ENCODE data around the gene SSB. TPM values are rescaled to one million over a fixed set of nuclear protein-coding genes. Genes with fewer than 3 reads are reported as not detected.

SSB gene
- total RNA-seq, 1 experiment from 2014 or later, result 119 TPM

- H3K27ac ChIP-seq (ENCODE audit: low read length), result no peak overlapping the region
- intact Hi-C loops (cut with micrococcal nuclease; ENCODE audit: unreplicated experiment), result no loop called here
- TF ChIP-seq, protein P1, sequence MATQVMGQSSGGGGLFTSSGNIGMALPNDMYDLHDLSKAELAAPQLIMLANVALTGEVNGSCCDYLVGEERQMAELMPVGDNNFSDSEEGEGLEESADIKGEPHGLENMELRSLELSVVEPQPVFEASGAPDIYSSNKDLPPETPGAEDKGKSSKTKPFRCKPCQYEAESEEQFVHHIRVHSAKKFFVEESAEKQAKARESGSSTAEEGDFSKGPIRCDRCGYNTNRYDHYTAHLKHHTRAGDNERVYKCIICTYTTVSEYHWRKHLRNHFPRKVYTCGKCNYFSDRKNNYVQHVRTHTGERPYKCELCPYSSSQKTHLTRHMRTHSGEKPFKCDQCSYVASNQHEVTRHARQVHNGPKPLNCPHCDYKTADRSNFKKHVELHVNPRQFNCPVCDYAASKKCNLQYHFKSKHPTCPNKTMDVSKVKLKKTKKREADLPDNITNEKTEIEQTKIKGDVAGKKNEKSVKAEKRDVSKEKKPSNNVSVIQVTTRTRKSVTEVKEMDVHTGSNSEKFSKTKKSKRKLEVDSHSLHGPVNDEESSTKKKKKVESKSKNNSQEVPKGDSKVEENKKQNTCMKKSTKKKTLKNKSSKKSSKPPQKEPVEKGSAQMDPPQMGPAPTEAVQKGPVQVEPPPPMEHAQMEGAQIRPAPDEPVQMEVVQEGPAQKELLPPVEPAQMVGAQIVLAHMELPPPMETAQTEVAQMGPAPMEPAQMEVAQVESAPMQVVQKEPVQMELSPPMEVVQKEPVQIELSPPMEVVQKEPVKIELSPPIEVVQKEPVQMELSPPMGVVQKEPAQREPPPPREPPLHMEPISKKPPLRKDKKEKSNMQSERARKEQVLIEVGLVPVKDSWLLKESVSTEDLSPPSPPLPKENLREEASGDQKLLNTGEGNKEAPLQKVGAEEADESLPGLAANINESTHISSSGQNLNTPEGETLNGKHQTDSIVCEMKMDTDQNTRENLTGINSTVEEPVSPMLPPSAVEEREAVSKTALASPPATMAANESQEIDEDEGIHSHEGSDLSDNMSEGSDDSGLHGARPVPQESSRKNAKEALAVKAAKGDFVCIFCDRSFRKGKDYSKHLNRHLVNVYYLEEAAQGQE (IDR thresholded peaks at IDR 0.05; ENCODE audit: insufficient read depth in 1 of 2, low read depth in 2 of 2, low read length in 1 of 2), result no peak
- no peak for TF ChIP-seq POLR2AphosphoS5 (IDR thresholded peaks at IDR 0.05; ENCODE audit: low read depth, low read length)
- TF ChIP-seq SIN3A (IDR thresholded peaks at IDR 0.05; ENCODE audit: borderline replicate concordance, insufficient read depth, low read depth, low read length), result no peak
- TF ChIP-seq TCF7L2 (IDR thresholded peaks at IDR 0.05; ENCODE audit: low read depth, low read length), result no peak
- TF ChIP-seq, protein P2, sequence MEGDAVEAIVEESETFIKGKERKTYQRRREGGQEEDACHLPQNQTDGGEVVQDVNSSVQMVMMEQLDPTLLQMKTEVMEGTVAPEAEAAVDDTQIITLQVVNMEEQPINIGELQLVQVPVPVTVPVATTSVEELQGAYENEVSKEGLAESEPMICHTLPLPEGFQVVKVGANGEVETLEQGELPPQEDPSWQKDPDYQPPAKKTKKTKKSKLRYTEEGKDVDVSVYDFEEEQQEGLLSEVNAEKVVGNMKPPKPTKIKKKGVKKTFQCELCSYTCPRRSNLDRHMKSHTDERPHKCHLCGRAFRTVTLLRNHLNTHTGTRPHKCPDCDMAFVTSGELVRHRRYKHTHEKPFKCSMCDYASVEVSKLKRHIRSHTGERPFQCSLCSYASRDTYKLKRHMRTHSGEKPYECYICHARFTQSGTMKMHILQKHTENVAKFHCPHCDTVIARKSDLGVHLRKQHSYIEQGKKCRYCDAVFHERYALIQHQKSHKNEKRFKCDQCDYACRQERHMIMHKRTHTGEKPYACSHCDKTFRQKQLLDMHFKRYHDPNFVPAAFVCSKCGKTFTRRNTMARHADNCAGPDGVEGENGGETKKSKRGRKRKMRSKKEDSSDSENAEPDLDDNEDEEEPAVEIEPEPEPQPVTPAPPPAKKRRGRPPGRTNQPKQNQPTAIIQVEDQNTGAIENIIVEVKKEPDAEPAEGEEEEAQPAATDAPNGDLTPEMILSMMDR (IDR thresholded peaks at IDR 0.05), result no peak
- CTCF ChIA-PET, result no interaction called here
- BruUV-seq (replicated peaks), result no TSS peak
- H3K9me3 ChIP-seq (ENCODE audit: control insufficient read depth, insufficient read depth, low read depth, low read length), result no peaks in the 10 kb centered on the region
- POLR2A ChIA-PET, result no interaction called here
- ATAC-seq (no peak), DNase-seq (ENCODE audit: low read depth, low spot score) (no peak)
- no peak overlapping the region for H3K4me3 ChIP-seq (ENCODE audit: low read depth in 2 of 2, low read length in 2 of 2)
- no peaks in the 10 kb centered on the region for H3K27me3 ChIP-seq (ENCODE audit: control insufficient read depth, insufficient read depth, low read length)
- H3K4me1 ChIP-seq (ENCODE audit: control insufficient read depth, insufficient read depth, low read length), result no peaks in the 10 kb centered on the region
- in situ Hi-C loops (cut with HindIII; ENCODE audit: low pct_unique_long_range_greater_than_20kb, low sequenced_read_pairs), result no loop called here
- H3K36me3 ChIP-seq (ENCODE audit: control insufficient read depth, insufficient read depth, low read length), result no peaks in the 10 kb centered on the region
These were observed 36.7 kb upstream of the SSB start for GRCh38 chr2:169761970-169762292.

- in situ Hi-C loops (cut with HindIII; ENCODE audit: low pct_unique_long_range_greater_than_20kb, low sequenced_read_pairs) (no loop called here), intact Hi-C loops (cut with micrococcal nuclease; ENCODE audit: unreplicated experiment) (no loop called here)
- no peaks in the 10 kb centered on the region for H3K4me1 ChIP-seq (ENCODE audit: control insufficient read depth, insufficient read depth, low read length)
- H3K4me3 ChIP-seq (ENCODE audit: low read depth in 2 of 2, low read length in 2 of 2), result no peak overlapping the region
- no peak for ATAC-seq
- BruUV-seq (replicated peaks), result no TSS peak
- H3K36me3 ChIP-seq (ENCODE audit: control insufficient read depth, insufficient read depth, low read length), result no peaks in the 10 kb centered on the region
- no peak for DNase-seq (ENCODE audit: low read depth, low spot score)
- no peaks in the 10 kb centered on the region; the same call in 1 of the 2 replicates for H3K27me3 ChIP-seq (ENCODE audit: control insufficient read depth, insufficient read depth, low read length)
- H3K27ac ChIP-seq (ENCODE audit: low read length), result no peak overlapping the region
- CTCF ChIA-PET, result no interaction called here
- no peaks in the 10 kb centered on the region for H3K9me3 ChIP-seq (ENCODE audit: control insufficient read depth, insufficient read depth, low read depth, low read length)
- TF ChIP-seq, protein P2 (IDR thresholded peaks at IDR 0.05), result no peak
- TF ChIP-seq POLR2AphosphoS5 (IDR thresholded peaks at IDR 0.05; ENCODE audit: low read depth, low read length) (no peak), TCF7L2 (IDR thresholded peaks at IDR 0.05; ENCODE audit: low read depth, low read length) (no peak)
- TF ChIP-seq, protein P1 (IDR thresholded peaks at IDR 0.05; ENCODE audit: insufficient read depth in 1 of 2, low read depth in 2 of 2, low read length in 1 of 2), result no peak
- POLR2A ChIA-PET, result no interaction called here
These were observed 33.1 kb upstream of the SSB start for GRCh38 chr2:169765523-169765922.
